Measurements from ENCODE around the gene GKN2. TPM values are rescaled to one million over a fixed set of nuclear protein-coding genes. Genes with fewer than 3 reads are reported as not detected.

Gene GKN2
- total RNA-seq, 1 experiment from 2014 or later = not detected

GRCh38 chr2:68989035-68989434 lies 36.3 kb upstream of the GKN2 start:
- H3K36me3 Mint-ChIP-seq = no peaks in the 10 kb centered on the region
- TF ChIP-seq SP1 (CRISPR knock-in tag; conservative IDR thresholded peaks at IDR 0.05) (no peak), MLX (CRISPR knock-in tag; IDR thresholded peaks at IDR 0.05) (no peak), ZNF532 (CRISPR knock-in tag; IDR thresholded peaks at IDR 0.05; ENCODE audit: borderline replicate concordance) (no peak), EMX1 (CRISPR knock-in tag; IDR thresholded peaks at IDR 0.05) (no peak), ZBTB43 (CRISPR knock-in tag; IDR thresholded peaks at IDR 0.05) (no peak), ZNF232 (CRISPR knock-in tag; IDR thresholded peaks at IDR 0.05) (no peak), MXD4 (CRISPR knock-in tag; IDR thresholded peaks at IDR 0.05; ENCODE audit: borderline replicate concordance) (no peak), ZNF138 (CRISPR knock-in tag; conservative IDR thresholded peaks at IDR 0.05) (no peak), TCF7 (CRISPR knock-in tag; IDR thresholded peaks at IDR 0.05; ENCODE audit: low read depth) (no peak), PRDM15 (CRISPR knock-in tag; IDR thresholded peaks at IDR 0.05) (no peak), RELA (CRISPR knock-in tag; IDR thresholded peaks at IDR 0.05; ENCODE audit: borderline replicate concordance) (no peak), ZNF263 (CRISPR knock-in tag; IDR thresholded peaks at IDR 0.05; ENCODE audit: low read depth) (no peak), ATF6 (CRISPR knock-in tag; IDR thresholded peaks at IDR 0.05) (no peak)
- TF ChIP-seq, protein P1, sequence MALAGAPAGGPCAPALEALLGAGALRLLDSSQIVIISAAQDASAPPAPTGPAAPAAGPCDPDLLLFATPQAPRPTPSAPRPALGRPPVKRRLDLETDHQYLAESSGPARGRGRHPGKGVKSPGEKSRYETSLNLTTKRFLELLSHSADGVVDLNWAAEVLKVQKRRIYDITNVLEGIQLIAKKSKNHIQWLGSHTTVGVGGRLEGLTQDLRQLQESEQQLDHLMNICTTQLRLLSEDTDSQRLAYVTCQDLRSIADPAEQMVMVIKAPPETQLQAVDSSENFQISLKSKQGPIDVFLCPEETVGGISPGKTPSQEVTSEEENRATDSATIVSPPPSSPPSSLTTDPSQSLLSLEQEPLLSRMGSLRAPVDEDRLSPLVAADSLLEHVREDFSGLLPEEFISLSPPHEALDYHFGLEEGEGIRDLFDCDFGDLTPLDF (CRISPR knock-in tag; IDR thresholded peaks at IDR 0.05) = no peak
- TF ChIP-seq, protein P2, sequence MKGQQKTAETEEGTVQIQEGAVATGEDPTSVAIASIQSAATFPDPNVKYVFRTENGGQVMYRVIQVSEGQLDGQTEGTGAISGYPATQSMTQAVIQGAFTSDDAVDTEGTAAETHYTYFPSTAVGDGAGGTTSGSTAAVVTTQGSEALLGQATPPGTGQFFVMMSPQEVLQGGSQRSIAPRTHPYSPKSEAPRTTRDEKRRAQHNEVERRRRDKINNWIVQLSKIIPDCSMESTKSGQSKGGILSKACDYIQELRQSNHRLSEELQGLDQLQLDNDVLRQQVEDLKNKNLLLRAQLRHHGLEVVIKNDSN (CRISPR knock-in tag; IDR thresholded peaks at IDR 0.05) = no peak
- TF ChIP-seq, protein P3, sequence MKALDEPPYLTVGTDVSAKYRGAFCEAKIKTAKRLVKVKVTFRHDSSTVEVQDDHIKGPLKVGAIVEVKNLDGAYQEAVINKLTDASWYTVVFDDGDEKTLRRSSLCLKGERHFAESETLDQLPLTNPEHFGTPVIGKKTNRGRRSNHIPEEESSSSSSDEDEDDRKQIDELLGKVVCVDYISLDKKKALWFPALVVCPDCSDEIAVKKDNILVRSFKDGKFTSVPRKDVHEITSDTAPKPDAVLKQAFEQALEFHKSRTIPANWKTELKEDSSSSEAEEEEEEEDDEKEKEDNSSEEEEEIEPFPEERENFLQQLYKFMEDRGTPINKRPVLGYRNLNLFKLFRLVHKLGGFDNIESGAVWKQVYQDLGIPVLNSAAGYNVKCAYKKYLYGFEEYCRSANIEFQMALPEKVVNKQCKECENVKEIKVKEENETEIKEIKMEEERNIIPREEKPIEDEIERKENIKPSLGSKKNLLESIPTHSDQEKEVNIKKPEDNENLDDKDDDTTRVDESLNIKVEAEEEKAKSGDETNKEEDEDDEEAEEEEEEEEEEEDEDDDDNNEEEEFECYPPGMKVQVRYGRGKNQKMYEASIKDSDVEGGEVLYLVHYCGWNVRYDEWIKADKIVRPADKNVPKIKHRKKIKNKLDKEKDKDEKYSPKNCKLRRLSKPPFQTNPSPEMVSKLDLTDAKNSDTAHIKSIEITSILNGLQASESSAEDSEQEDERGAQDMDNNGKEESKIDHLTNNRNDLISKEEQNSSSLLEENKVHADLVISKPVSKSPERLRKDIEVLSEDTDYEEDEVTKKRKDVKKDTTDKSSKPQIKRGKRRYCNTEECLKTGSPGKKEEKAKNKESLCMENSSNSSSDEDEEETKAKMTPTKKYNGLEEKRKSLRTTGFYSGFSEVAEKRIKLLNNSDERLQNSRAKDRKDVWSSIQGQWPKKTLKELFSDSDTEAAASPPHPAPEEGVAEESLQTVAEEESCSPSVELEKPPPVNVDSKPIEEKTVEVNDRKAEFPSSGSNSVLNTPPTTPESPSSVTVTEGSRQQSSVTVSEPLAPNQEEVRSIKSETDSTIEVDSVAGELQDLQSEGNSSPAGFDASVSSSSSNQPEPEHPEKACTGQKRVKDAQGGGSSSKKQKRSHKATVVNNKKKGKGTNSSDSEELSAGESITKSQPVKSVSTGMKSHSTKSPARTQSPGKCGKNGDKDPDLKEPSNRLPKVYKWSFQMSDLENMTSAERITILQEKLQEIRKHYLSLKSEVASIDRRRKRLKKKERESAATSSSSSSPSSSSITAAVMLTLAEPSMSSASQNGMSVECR (CRISPR knock-in tag; IDR thresholded peaks at IDR 0.05; ENCODE audit: borderline replicate concordance) = no peak
- TF ChIP-seq, protein P4, sequence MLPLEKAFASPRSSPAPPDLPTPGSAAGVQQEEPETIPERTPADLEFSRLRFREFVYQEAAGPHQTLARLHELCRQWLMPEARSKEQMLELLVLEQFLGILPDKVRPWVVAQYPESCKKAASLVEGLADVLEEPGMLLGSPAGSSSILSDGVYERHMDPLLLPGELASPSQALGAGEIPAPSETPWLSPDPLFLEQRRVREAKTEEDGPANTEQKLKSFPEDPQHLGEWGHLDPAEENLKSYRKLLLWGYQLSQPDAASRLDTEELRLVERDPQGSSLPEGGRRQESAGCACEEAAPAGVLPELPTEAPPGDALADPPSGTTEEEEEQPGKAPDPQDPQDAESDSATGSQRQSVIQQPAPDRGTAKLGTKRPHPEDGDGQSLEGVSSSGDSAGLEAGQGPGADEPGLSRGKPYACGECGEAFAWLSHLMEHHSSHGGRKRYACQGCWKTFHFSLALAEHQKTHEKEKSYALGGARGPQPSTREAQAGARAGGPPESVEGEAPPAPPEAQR (CRISPR knock-in tag; IDR thresholded peaks at IDR 0.05) = no peak

More at GRCh38 chr2:68989035-68989434, 36.3 kb upstream of the GKN2 start:
- Mint-ChIP-seq H3K27me3 (ENCODE audit: low read depth) (no peaks in the 10 kb centered on the region), H3K27ac (no peak overlapping the region), H3K9me3 (no peaks in the 10 kb centered on the region), H3K4me1 (no peaks in the 10 kb centered on the region), H3K4me3 (no peak overlapping the region)
- DNase-seq (ENCODE audit: low spot score) (no peak), ATAC-seq (no peak)
- ChIA-PET POLR2A (no interaction called here), CTCF (interaction anchor here (1.4 kb wide), 1 partner anchor 45 kb away, joined by 6 read pairs; no protein-coding TSS in a partner anchor)

Data from WTC11 (cell line).